Mesothelial cell of epicardium (in vitro differentiated cells): Measurements from ENCODE around the gene MYO5A. TPM values are rescaled to one million over a fixed set of nuclear protein-coding genes. Genes with fewer than 3 reads are reported as not detected.

Experiments used
- DNase-seq, 2 experiments: peaks; one replicate each; pipeline ENCODE4 v3.0.0; 2021; ENCODE audit warnings: low spot score in 2 of 2; ENCODE audit not compliant: unreplicated experiment in 2 of 2
- H3K27ac Mint-ChIP-seq: 2 replicates; pipeline ENCODE4 v1.8.0; 2021; ENCODE audit warnings: mixed read lengths
- H3K27me3 Mint-ChIP-seq: 2 replicates; pipeline ENCODE4 v1.8.0; 2021; ENCODE audit warnings: low read depth, mixed read lengths
- H3K36me3 Mint-ChIP-seq: 2 replicates; pipeline ENCODE4 v1.8.0; 2021; ENCODE audit warnings: mixed read lengths
- H3K4me1 Mint-ChIP-seq: 2 replicates; pipeline ENCODE4 v1.8.0; 2021; ENCODE audit warnings: mixed read lengths
- H3K4me3 Mint-ChIP-seq: 2 replicates; pipeline ENCODE4 v1.8.0; 2021; ENCODE audit warnings: mild to moderate bottlenecking, moderate library complexity, mixed read lengths
- H3K9me3 Mint-ChIP-seq: 2 replicates; pipeline ENCODE4 v1.8.0; 2021; ENCODE audit warnings: mixed read lengths
- CTCF ChIP-seq: fragments of 200-600 bp; sonication (generic); IDR thresholded peaks from one replicate; pipeline ENCODE4 v1.5.0; 2021; ENCODE audit warnings: antibody characterized with exemption; ENCODE audit not compliant: unreplicated experiment
- total RNA-seq: library from RNA; stranded (reverse); gene quantifications from 3 replicates; pipeline ENCODE4 v1.2.1, GENCODE V29; 2021

MYO5A gene
- total RNA-seq, 1 donor from 2014 or later = 14.4 TPM

- peaks cover 2% of the 10 kb centered on the region for H3K4me1 Mint-ChIP-seq
- H3K27me3 Mint-ChIP-seq = no peaks in the 10 kb centered on the region
- DNase-seq = no peak
- H3K27ac Mint-ChIP-seq = no peak overlapping the region
- no peaks in the 10 kb centered on the region for H3K36me3 Mint-ChIP-seq
- no peak for TF ChIP-seq CTCF
- H3K4me3 Mint-ChIP-seq = no peak overlapping the region
- H3K9me3 Mint-ChIP-seq = no peaks in the 10 kb centered on the region
Observed at GRCh38 chr15:52498706-52499105, 30.0 kb downstream of the MYO5A start.

- Mint-ChIP-seq H3K27me3 (no peaks in the 10 kb centered on the region), H3K36me3 (no peaks in the 10 kb centered on the region), H3K4me3 (no peak overlapping the region), H3K9me3 (no peaks in the 10 kb centered on the region), H3K27ac (no peak overlapping the region), H3K4me1 (peaks cover 2% of the 10 kb centered on the region)
- no peak for DNase-seq
- no peak for TF ChIP-seq CTCF
Observed at GRCh38 chr15:52496776-52497470, 31.8 kb downstream of the MYO5A start.

- Mint-ChIP-seq H3K36me3 (no peaks in the 10 kb centered on the region), H3K9me3 (no peaks in the 10 kb centered on the region), H3K27me3 (no peaks in the 10 kb centered on the region), H3K4me3 (no peak overlapping the region), H3K27ac (no peak overlapping the region), H3K4me1 (peaks cover 7% of the 10 kb centered on the region)
- TF ChIP-seq CTCF = no peak
- DNase-seq = no peak
Observed at GRCh38 chr15:52496175-52496574, 32.5 kb downstream of the MYO5A start.

GRCh38 chr15:52495125-52495524 lies 33.6 kb downstream of the MYO5A start:
- H3K27me3 Mint-ChIP-seq = no peaks in the 10 kb centered on the region
- H3K36me3 Mint-ChIP-seq = no peaks in the 10 kb centered on the region
- H3K27ac Mint-ChIP-seq = no peak overlapping the region
- no peaks in the 10 kb centered on the region for H3K9me3 Mint-ChIP-seq
- DNase-seq = no peak
- H3K4me3 Mint-ChIP-seq = no peak overlapping the region
- peaks cover 7% of the 10 kb centered on the region for H3K4me1 Mint-ChIP-seq
- TF ChIP-seq CTCF = no peak

GRCh38 chr15:52493968-52494367 lies 34.7 kb downstream of the MYO5A start:
- no peaks in the 10 kb centered on the region for H3K27me3 Mint-ChIP-seq
- TF ChIP-seq CTCF = no peak
- no peaks in the 10 kb centered on the region for H3K36me3 Mint-ChIP-seq
- H3K9me3 Mint-ChIP-seq = no peaks in the 10 kb centered on the region
- no peak overlapping the region for H3K27ac Mint-ChIP-seq
- no peak for DNase-seq
- peaks cover 6% of the 10 kb centered on the region for H3K4me1 Mint-ChIP-seq
- no peak overlapping the region for H3K4me3 Mint-ChIP-seq
